Stimulated activated CD4-positive, alpha-beta T cell treated with anti-CD3 and anti-CD28 coated beads, Interleukin-15, amount 100 ng/mL, for 24 hours (primary cell): ENCODE results near the gene SLC45A3.
A peak's percentile ranks its signal among the peaks of the same experiment; 100 is the strongest.
"Not testable (repeated sequence)": the region's sequence is repeated elsewhere in the genome, so short reads cannot be mapped to it uniquely, and the experiment has no call there.

ENCODE experiments used
- DNase-seq: peaks from one replicate; pipeline ENCODE4 v3.0.0-alpha.2; 2020

SLC45A3 gene

GRCh38 chr1:205680073-205680851 lies at the start of gene SLC45A3:
Gene SLC45A3, minus strand, starts transcription at chr1:205680509. Its CDS starts 15,853 bp downstream, at chr1:205664656.
- DNase-seq: peak; percentile 62

GRCh38 chr1:205726619-205727125 lies 46.4 kb upstream of the SLC45A3 start:
- DNase-seq: no peak

GRCh38 chr1:205725514-205725913 lies 45.2 kb upstream of the SLC45A3 start:
- DNase-seq: no peak

- DNase-seq: not testable (repeated sequence)
These were observed 40.4 kb upstream of the SLC45A3 start for GRCh38 chr1:205720740-205721139.

- no peak for DNase-seq
These were observed 39.5 kb upstream of the SLC45A3 start for GRCh38 chr1:205719762-205720161.

- DNase-seq: no peak
These were observed 38.7 kb upstream of the SLC45A3 start for GRCh38 chr1:205719015-205719414.

- no peak for DNase-seq
These were observed 36.2 kb upstream of the SLC45A3 start for GRCh38 chr1:205716371-205717132.

- DNase-seq: no peak
These were observed 35.3 kb upstream of the SLC45A3 start for GRCh38 chr1:205715628-205716027.

GRCh38 chr1:205714906-205715246 lies 34.6 kb upstream of the SLC45A3 start:
- no peak for DNase-seq

GRCh38 chr1:205714190-205714905 lies 34.0 kb upstream of the SLC45A3 start:
- no peak for DNase-seq

GRCh38 chr1:205711105-205712048 lies 31.1 kb upstream of the SLC45A3 start:
- DNase-seq: peak; percentile 72

GRCh38 chr1:205710201-205711062 lies 30.1 kb upstream of the SLC45A3 start:
- no peak for DNase-seq

GRCh38 chr1:205709640-205710039 lies 29.3 kb upstream of the SLC45A3 start:
- no peak for DNase-seq

GRCh38 chr1:205709059-205709398 lies 28.7 kb upstream of the SLC45A3 start:
- no peak for DNase-seq

- DNase-seq: no peak
These were observed 26.5 kb upstream of the SLC45A3 start for GRCh38 chr1:205706601-205707502.

GRCh38 chr1:205704903-205705302 lies 24.6 kb upstream of the SLC45A3 start:
- DNase-seq: no peak

GRCh38 chr1:205703072-205703471 lies 22.8 kb upstream of the SLC45A3 start:
- DNase-seq: no peak

GRCh38 chr1:205701891-205702290 lies 21.6 kb upstream of the SLC45A3 start:
- no peak for DNase-seq

- no peak for DNase-seq
These were observed 21.1 kb upstream of the SLC45A3 start for GRCh38 chr1:205701420-205701819.

GRCh38 chr1:205700865-205701401 lies 20.6 kb upstream of the SLC45A3 start:
- DNase-seq: no peak
